ENCODE measurements around the gene CDC42EP4.

CDC42EP4 gene

GRCh38 chr17:73308017-73308823, 3.6 kb downstream of the CDC42EP4 start:
- Histone ChIP-seq H4K20me1 (ENCODE audit: control insufficient read depth, insufficient read depth, low read depth, low read length) (no peaks in the 10 kb centered on the region), H3F3A (ENCODE audit: control insufficient read depth, insufficient read depth) (no peaks in the 10 kb centered on the region), H3K4me3 (ENCODE audit: low read length) (no peak overlapping the region), H3K79me2 (ENCODE audit: control insufficient read depth, low read length) (no peaks in the 10 kb centered on the region), H3K27ac (ENCODE audit: low read depth, low read length) (no peak overlapping the region), H3K4me2 (ENCODE audit: low read length) (no peak overlapping the region), H3K9me3 (ENCODE audit: control insufficient read depth, insufficient read depth, low read length) (no peaks in the 10 kb centered on the region), H3K4me1 (ENCODE audit: control insufficient read depth, low read length) (peaks cover 19% of the 10 kb centered on the region), H3K36me3 (ENCODE audit: control insufficient read depth, low read length) (no peaks in the 10 kb centered on the region), H3K9me2 (replicated peaks; ENCODE audit: control insufficient read depth, low read length) (no peaks in the 10 kb centered on the region), H3K27me3 (ENCODE audit: control insufficient read depth, low read length) (peaks cover 36% of the 10 kb centered on the region)
- TF ChIP-seq EZH2phosphoT487 (IDR thresholded peaks at IDR 0.05; ENCODE audit: borderline replicate concordance, low read length) (no peak), CTCF (IDR thresholded peaks at IDR 0.05; ENCODE audit: low read depth, low read length, poor library complexity, severe bottlenecking) (no peak)

GRCh38 chr17:73307130-73307529, 4.7 kb downstream of the CDC42EP4 start:
- H3K4me3 ChIP-seq (ENCODE audit: low read length), result no peak overlapping the region
- H3K27me3 ChIP-seq (ENCODE audit: control insufficient read depth, low read length), result peaks cover 29% of the 10 kb centered on the region
- no peaks in the 10 kb centered on the region for H4K20me1 ChIP-seq (ENCODE audit: control insufficient read depth, insufficient read depth, low read depth, low read length)
- no peaks in the 10 kb centered on the region for H3K36me3 ChIP-seq (ENCODE audit: control insufficient read depth, low read length)
- H3F3A ChIP-seq (ENCODE audit: control insufficient read depth, insufficient read depth), result no peaks in the 10 kb centered on the region
- H3K79me2 ChIP-seq (ENCODE audit: control insufficient read depth, low read length), result no peaks in the 10 kb centered on the region
- H3K9me2 ChIP-seq (replicated peaks; ENCODE audit: control insufficient read depth, low read length), result no peaks in the 10 kb centered on the region
- no peak for TF ChIP-seq CTCF (IDR thresholded peaks at IDR 0.05; ENCODE audit: low read depth, low read length, poor library complexity, severe bottlenecking)
- no peak overlapping the region for H3K27ac ChIP-seq (ENCODE audit: low read depth, low read length)
- no peak overlapping the region for H3K4me2 ChIP-seq (ENCODE audit: low read length)
- no peaks in the 10 kb centered on the region for H3K9me3 ChIP-seq (ENCODE audit: control insufficient read depth, insufficient read depth, low read length)
- H3K4me1 ChIP-seq (ENCODE audit: control insufficient read depth, low read length), result peaks cover 19% of the 10 kb centered on the region

- Histone ChIP-seq H3K36me3 (ENCODE audit: control insufficient read depth, low read length) (no peaks in the 10 kb centered on the region), H3F3A (ENCODE audit: control insufficient read depth, insufficient read depth) (no peaks in the 10 kb centered on the region), H3K4me3 (ENCODE audit: low read length) (no peak overlapping the region), H3K4me2 (ENCODE audit: low read length) (no peak overlapping the region), H3K79me2 (ENCODE audit: control insufficient read depth, low read length) (no peaks in the 10 kb centered on the region), H3K27me3 (ENCODE audit: control insufficient read depth, low read length) (peaks cover 19% of the 10 kb centered on the region), H4K20me1 (ENCODE audit: control insufficient read depth, insufficient read depth, low read depth, low read length) (no peaks in the 10 kb centered on the region), H3K27ac (ENCODE audit: low read depth, low read length) (no peak overlapping the region), H3K9me3 (ENCODE audit: control insufficient read depth, insufficient read depth, low read length) (no peaks in the 10 kb centered on the region), H3K4me1 (ENCODE audit: control insufficient read depth, low read length) (peaks cover 10% of the 10 kb centered on the region), H3K9me2 (replicated peaks; ENCODE audit: control insufficient read depth, low read length) (no peaks in the 10 kb centered on the region)
- TF ChIP-seq EZH2phosphoT487 (IDR thresholded peaks at IDR 0.05; ENCODE audit: borderline replicate concordance, low read length) (no peak), CTCF (IDR thresholded peaks at IDR 0.05; ENCODE audit: low read depth, low read length, poor library complexity, severe bottlenecking) (no peak)
These were observed 5.7 kb downstream of the CDC42EP4 start for GRCh38 chr17:73305845-73306836.

All from DOHH2 (cell line).